K562 (cell line): ENCODE results near the gene CACNA1C. TPM values are rescaled to one million over a fixed set of nuclear protein-coding genes. Genes with fewer than 3 reads are reported as not detected.

Experiments
- ATAC-seq: fragments of 200-7000 bp; cut with Tn5 transposase; 3 replicates; pipeline ENCODE4 v1.9.1; 2020; ENCODE audit warnings: moderate library complexity
- BruUV-seq: library from RNA; stranded (reverse); fragments of 400-500 nt; replicated peaks from 2 replicates; lab custom pipeline; 2021; lab: Mats Ljungman, UMichigan
- CTCF ChIA-PET: fragments of 300-600 bp; formaldehyde crosslinking; extraction: SDS; loops from one replicate; lab custom pipeline; 2021; ENCODE audit warnings: low intra/inter-chr PET ratio; lab: Yijun Ruan, JAX
- POLR2A ChIA-PET: fragments of 300-600, 350-650 bp; sonication (Branson Sonifier 250); formaldehyde crosslinking; extraction: SDS; loops from one replicate; lab custom pipeline; 2021; ENCODE audit warnings: antibody characterized with exemption, inconsistent platforms; lab: Yijun Ruan, JAX
- DNase-seq, 4 experiments: peaks; one replicate each; pipeline versions ENCODE4 v3.0.0 to v3.0.0-alpha.2; 2011 to 2018; ENCODE audit warnings: low spot score in 3 of 4, mixed read lengths in 3 of 4; ENCODE audit errors: extremely low read depth in 1 of 4
- FAIRE-seq: peaks from 2 replicates; lab custom pipeline; 2011; peaks lifted over from hg19 to GRCh38; lab: Jason Lieb, UNC
- H2AFZ ChIP-seq: 2 replicates; pipeline ENCODE4 v1.6.0; 2011; ENCODE audit warnings: low read depth, low read length, control low read depth, inconsistent platforms
- H3K27ac ChIP-seq: fragments of 200-600 bp; 3 replicates; pipeline ENCODE4 v1.8.0; 2011; ENCODE audit warnings: low read depth, mild to moderate bottlenecking, control low read depth, inconsistent platforms, low read length, moderate library complexity, mixed read lengths; ENCODE audit errors: extremely low read depth
- H3K27me3 ChIP-seq, 2 experiments: fragments of 300-600 bp in 1 of 2; 2 replicates in 1 of 2; 3 replicates in 1 of 2; pipeline versions ENCODE4 v1.6.0 to v1.8.0; 2011; ENCODE audit warnings: inconsistent platforms in 2 of 2, low read length in 2 of 2, mild to moderate bottlenecking in 1 of 2, mixed read lengths in 1 of 2, moderate library complexity in 1 of 2; ENCODE audit not compliant: control insufficient read depth in 2 of 2, insufficient read depth in 2 of 2
- H3K36me3 ChIP-seq: fragments of 300-600 bp; 3 replicates; pipeline ENCODE4 v1.8.0; 2011; ENCODE audit warnings: mild to moderate bottlenecking, low read length, inconsistent platforms; ENCODE audit not compliant: control insufficient read depth, insufficient read depth
- H3K4me1 ChIP-seq, 2 experiments: fragments of 200-600 bp in 1 of 2; replicated peaks in 1 of 2; 2 replicates in 1 of 2; 3 replicates in 1 of 2; pipeline versions ENCODE4 v1.5.1 to v1.8.0; 2011; ENCODE audit warnings: inconsistent platforms in 2 of 2, low read length in 2 of 2, mild to moderate bottlenecking in 1 of 2, mixed read lengths in 1 of 2, moderate library complexity in 1 of 2; ENCODE audit not compliant: control insufficient read depth in 2 of 2, insufficient read depth in 2 of 2
- H3K4me2 ChIP-seq: 2 replicates; pipeline ENCODE4 v1.6.1; 2011; ENCODE audit warnings: low read length, control low read depth, inconsistent platforms, mixed read lengths; ENCODE audit not compliant: insufficient read depth
- H3K4me3 ChIP-seq: fragments of 200-600 bp; sonication (generic), shearing (Covaris generic); 2 replicates; pipeline ENCODE4 v1.5.1; 2016; ENCODE audit warnings: control low read depth, inconsistent platforms
- H3K79me2 ChIP-seq: fragments of 200-600 bp; 3 replicates; pipeline ENCODE4 v1.8.0; 2011; ENCODE audit warnings: low read length, inconsistent platforms; ENCODE audit not compliant: control insufficient read depth, insufficient read depth
- H3K9ac ChIP-seq, 2 experiments: 2 replicates each; pipeline versions ENCODE4 v1.6.0 to v1.6.1; 2011; ENCODE audit warnings: low read depth in 2 of 2, low read length in 2 of 2, control low read depth in 1 of 2, inconsistent platforms in 1 of 2, mild to moderate bottlenecking in 1 of 2, mixed read lengths in 1 of 2; ENCODE audit not compliant: insufficient read depth in 1 of 2
- H3K9me1 ChIP-seq: one replicate; pipeline ENCODE4 v1.6.0; 2011; ENCODE audit warnings: inconsistent platforms, mild to moderate bottlenecking, low read length, moderate library complexity; ENCODE audit not compliant: control insufficient read depth, insufficient read depth
- H3K9me3 ChIP-seq: replicated peaks from 2 replicates; pipeline ENCODE4 v1.5.1; 2011; ENCODE audit warnings: low read depth, low read length, inconsistent platforms; ENCODE audit not compliant: control insufficient read depth, insufficient read depth
- H4K20me1 ChIP-seq: replicated peaks from 2 replicates; pipeline ENCODE4 v1.6.1; 2011; ENCODE audit warnings: low read length, inconsistent platforms, mixed read lengths; ENCODE audit not compliant: control insufficient read depth, insufficient read depth
- FUS ChIP-seq: fragments of 200-400 bp; formaldehyde crosslinking; optimal IDR thresholded peaks from 2 replicates; pipeline ENCODE3; 2017; ENCODE audit warnings: low read depth, low read length
- NCOA2 ChIP-seq, 2 experiments: fragments of 450-650 bp; IDR thresholded peaks; 2 replicates each; pipeline ENCODE4 v1.6.1; 2018; ENCODE audit warnings: mild to moderate bottlenecking in 2 of 2, moderate library complexity in 1 of 2; ENCODE audit not compliant: partially characterized antibody in 2 of 2
- RFX1 ChIP-seq: fragments of 450-650 bp; IDR thresholded peaks from 2 replicates; pipeline ENCODE4 v1.6.1; 2016; ENCODE audit warnings: mild to moderate bottlenecking, moderate library complexity
- TAF9B ChIP-seq: fragments of 450-650 bp; IDR thresholded peaks from 2 replicates; pipeline ENCODE4 v1.6.1; 2018; ENCODE audit warnings: mild to moderate bottlenecking; ENCODE audit not compliant: partially characterized antibody
- XRCC3 ChIP-seq: fragments of 450-650 bp; IDR thresholded peaks from 2 replicates; pipeline ENCODE4 v1.6.1; 2017; ENCODE audit warnings: mild to moderate bottlenecking, moderate library complexity
- ZNF175 ChIP-seq: fragments of 200-800 bp; sonication (Bioruptor generic); IDR thresholded peaks from 2 replicates; pipeline ENCODE4 v1.6.1; 2016; ENCODE audit warnings: low read depth, mild to moderate bottlenecking, missing genetic modification characterization, missing compliant biosample characterization
- WGBS: fragments of 100-300 bp; shearing (Covaris generic); methylation state at CpG from one replicate; pipeline ENCODE4 v1.1.6; 2016; ENCODE audit warnings: low coverage, mixed read lengths; ENCODE audit not compliant: insufficient coverage; ENCODE audit errors: missing lambda C conversion rate; 5-methylcytosine and 5-hydroxymethylcytosine counted together
- in situ Hi-C: fragments of 300-500 bp; cut with MboI; formaldehyde crosslinking; loops from 4 replicates; pipeline ENCODE4 v1.15.0; 2018; ENCODE audit warnings: inconsistent platforms, mixed read lengths
- intact Hi-C: fragments of 100-400 bp; cut with micrococcal nuclease; formaldehyde crosslinking; loops from 2 replicates; pipeline ENCODE4 v1.14.2; 2022
- polyA plus RNA-seq, 8 experiments: library from polyadenylated mRNA; depleted of rRNA in 4 of 8; stranded (reverse) in 5 of 8; unstranded in 3 of 8; fragments of >200 nt; fragmentation: Nextera tagmentation in 2 of 8; fragmentation: Illumina TruSeq in 1 of 8; extraction: Ambion mirVana in 2 of 8; extraction: Trizol in 1 of 8; gene quantifications; 2 replicates each; pipeline versions ENCODE4 v1.2.1 to v1.2.3, GENCODE V29; 2011 to 2014; ENCODE audit warnings: inconsistent platforms in 1 of 8, missing spikeins in 1 of 8
- total RNA-seq, 7 experiments: library from RNA; depleted of rRNA in 6 of 7; stranded (reverse); fragments of >200 nt in 6 of 7; fragmentation: Illumina TruSeq in 2 of 7; extraction: Trizol in 2 of 7; gene quantifications; 2 replicates each; pipeline versions ENCODE4 v1.2.1 to v1.2.3, GENCODE V29; 2011 to 2021; ENCODE audit warnings: low replicate concordance in 1 of 7
- TF ChIP-seq, protein P1 (sequence below): fragments of 250-450 bp; sonication (Bioruptor Pico); IDR thresholded peaks from 2 replicates; pipeline ENCODE4 v1.5.1; 2021; ENCODE audit warnings: mild to moderate bottlenecking
- TF ChIP-seq, protein P2 (sequence below): sonication (generic); formaldehyde crosslinking; IDR thresholded peaks from 2 replicates; pipeline ENCODE4 v1.8.1; 2023; ENCODE audit warnings: missing genetic modification reagents, mild to moderate bottlenecking, borderline replicate concordance

Gene CACNA1C
- total and polyA plus RNA-seq, 9 of the 15 experiments (the other 6 are each of a cell fraction or from before 2014, with no cell fraction given): not detected

GRCh38 chr12:2610358-2610757 is 557.6 kb downstream of the CACNA1C start:
- no peaks in the 10 kb centered on the region for H3K36me3 ChIP-seq
- no peak overlapping the region for H3K27ac ChIP-seq
- no peak for FAIRE-seq
- 0% methylated on average over 3 of the region's 11 CpGs for WGBS
- ChIA-PET POLR2A (interaction anchor here (0.6 kb wide), 1 partner anchor 336 kb away, joined by 3 read pairs; no protein-coding TSS in a partner anchor), CTCF (no interaction called here)
- peaks cover 3 to 37% of the 10 kb centered on the region in 2 experiments; a peak in 3 of 5 replicates for H3K27me3 ChIP-seq
- BruUV-seq: no TSS peak
- in situ Hi-C loops: no loop called here
- H3K9me1 ChIP-seq: no peaks in the 10 kb centered on the region
- intact Hi-C loops: no loop called here
- no peaks in the 10 kb centered on the region for H3K79me2 ChIP-seq
- no peak overlapping the region for H3K9ac ChIP-seq
- no peak overlapping the region for H3K4me2 ChIP-seq
- H3K9me3 ChIP-seq: no peaks in the 10 kb centered on the region
- H3K4me1 ChIP-seq: no peaks in the 10 kb centered on the region
- no peak overlapping the region for H2AFZ ChIP-seq
- TF ChIP-seq NCOA2 (IDR thresholded peaks at IDR 0.05; ENCODE audit: partially characterized antibody in 2 of 2): no peak
- TF ChIP-seq TAF9B: no peak
- TF ChIP-seq, all 486 proteins: peak for 0
- no peak for DNase-seq
- H4K20me1 ChIP-seq: no peaks in the 10 kb centered on the region
- no peak for ATAC-seq
- no peak overlapping the region for H3K4me3 ChIP-seq

DNA sequence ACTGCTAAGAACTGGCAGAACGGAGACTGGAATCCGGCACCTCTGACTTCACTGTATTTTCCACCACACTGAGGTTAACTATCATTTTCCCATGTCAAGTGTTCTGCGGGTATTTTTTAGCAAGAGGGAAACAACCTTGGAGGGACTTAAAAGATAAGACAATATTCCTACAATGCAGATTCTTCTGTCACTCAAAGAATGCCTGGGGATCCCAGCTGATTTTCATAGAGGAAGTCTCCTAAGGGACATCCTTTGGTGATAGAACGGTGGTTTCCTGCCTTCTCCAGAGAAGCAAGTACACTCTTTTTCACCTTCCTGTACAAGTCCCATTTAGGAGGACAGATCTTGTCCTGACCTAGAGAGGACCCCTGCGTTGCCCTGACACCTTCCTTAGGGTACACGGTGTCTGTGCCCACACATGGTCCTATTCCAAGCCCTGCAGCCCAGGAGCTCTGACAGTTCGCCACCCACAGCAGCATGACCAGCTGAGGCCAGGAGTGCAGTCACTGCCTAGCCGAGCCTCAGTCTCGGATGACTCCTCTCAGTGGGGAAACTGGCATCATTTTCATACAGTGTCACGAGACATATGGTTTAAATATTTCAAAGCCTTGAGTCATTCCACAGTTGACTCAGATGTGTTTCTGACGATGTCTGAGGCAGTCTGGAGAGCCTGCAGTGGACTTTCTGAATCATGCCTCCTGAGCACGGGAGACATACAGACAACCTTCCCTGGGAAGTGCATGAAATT is 560.7 kb downstream of the CACNA1C start:
- no peaks in the 10 kb centered on the region for H3K79me2 ChIP-seq
- no peaks in the 10 kb centered on the region for H3K36me3 ChIP-seq
- no peaks in the 10 kb centered on the region for H4K20me1 ChIP-seq
- no peak overlapping the region for H2AFZ ChIP-seq
- no peak overlapping the region for H3K4me2 ChIP-seq
- H3K9me3 ChIP-seq: no peaks in the 10 kb centered on the region
- no peaks in the 10 kb centered on the region for H3K4me1 ChIP-seq
- intact Hi-C loops (no loop called here), in situ Hi-C loops (no loop called here)
- ATAC-seq (no peak), FAIRE-seq (no peak), DNase-seq (no peak)
- 1% methylated on average over 11 of the region's 12 CpGs for WGBS
- H3K27me3 ChIP-seq: peaks cover 3 to 26% of the 10 kb centered on the region in 2 experiments; a peak in 3 of 5 replicates
- no peak overlapping the region for H3K4me3 ChIP-seq
- ChIA-PET CTCF (no interaction called here), POLR2A (interaction anchor here (0.7 kb wide), 1 partner anchor 398 kb away, joined by 4 read pairs; no protein-coding TSS in a partner anchor)
- H3K27ac ChIP-seq: no peak overlapping the region
- BruUV-seq: no TSS peak
- no peaks in the 10 kb centered on the region for H3K9me1 ChIP-seq
- H3K9ac ChIP-seq: no peak overlapping the region
- TF ChIP-seq RFX1 (no peak), FUS (no peak), XRCC3 (no peak), ZNF175 (no peak)
- TF ChIP-seq, protein P1, sequence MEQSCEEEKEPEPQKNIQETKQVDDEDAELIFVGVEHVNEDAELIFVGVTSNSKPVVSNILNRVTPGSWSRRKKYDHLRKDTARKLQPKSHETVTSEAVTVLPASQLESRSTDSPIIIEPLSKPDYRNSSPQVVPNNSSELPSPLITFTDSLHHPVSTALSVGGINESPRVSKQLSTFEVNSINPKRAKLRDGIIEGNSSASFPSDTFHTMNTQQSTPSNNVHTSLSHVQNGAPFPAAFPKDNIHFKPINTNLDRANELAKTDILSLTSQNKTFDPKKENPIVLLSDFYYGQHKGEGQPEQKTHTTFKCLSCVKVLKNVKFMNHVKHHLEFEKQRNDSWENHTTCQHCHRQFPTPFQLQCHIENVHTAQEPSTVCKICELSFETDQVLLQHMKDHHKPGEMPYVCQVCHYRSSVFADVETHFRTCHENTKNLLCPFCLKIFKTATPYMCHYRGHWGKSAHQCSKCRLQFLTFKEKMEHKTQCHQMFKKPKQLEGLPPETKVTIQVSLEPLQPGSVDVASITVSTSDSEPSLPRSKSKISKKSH (CRISPR knock-in tag): no peak
- TF ChIP-seq, protein P2, sequence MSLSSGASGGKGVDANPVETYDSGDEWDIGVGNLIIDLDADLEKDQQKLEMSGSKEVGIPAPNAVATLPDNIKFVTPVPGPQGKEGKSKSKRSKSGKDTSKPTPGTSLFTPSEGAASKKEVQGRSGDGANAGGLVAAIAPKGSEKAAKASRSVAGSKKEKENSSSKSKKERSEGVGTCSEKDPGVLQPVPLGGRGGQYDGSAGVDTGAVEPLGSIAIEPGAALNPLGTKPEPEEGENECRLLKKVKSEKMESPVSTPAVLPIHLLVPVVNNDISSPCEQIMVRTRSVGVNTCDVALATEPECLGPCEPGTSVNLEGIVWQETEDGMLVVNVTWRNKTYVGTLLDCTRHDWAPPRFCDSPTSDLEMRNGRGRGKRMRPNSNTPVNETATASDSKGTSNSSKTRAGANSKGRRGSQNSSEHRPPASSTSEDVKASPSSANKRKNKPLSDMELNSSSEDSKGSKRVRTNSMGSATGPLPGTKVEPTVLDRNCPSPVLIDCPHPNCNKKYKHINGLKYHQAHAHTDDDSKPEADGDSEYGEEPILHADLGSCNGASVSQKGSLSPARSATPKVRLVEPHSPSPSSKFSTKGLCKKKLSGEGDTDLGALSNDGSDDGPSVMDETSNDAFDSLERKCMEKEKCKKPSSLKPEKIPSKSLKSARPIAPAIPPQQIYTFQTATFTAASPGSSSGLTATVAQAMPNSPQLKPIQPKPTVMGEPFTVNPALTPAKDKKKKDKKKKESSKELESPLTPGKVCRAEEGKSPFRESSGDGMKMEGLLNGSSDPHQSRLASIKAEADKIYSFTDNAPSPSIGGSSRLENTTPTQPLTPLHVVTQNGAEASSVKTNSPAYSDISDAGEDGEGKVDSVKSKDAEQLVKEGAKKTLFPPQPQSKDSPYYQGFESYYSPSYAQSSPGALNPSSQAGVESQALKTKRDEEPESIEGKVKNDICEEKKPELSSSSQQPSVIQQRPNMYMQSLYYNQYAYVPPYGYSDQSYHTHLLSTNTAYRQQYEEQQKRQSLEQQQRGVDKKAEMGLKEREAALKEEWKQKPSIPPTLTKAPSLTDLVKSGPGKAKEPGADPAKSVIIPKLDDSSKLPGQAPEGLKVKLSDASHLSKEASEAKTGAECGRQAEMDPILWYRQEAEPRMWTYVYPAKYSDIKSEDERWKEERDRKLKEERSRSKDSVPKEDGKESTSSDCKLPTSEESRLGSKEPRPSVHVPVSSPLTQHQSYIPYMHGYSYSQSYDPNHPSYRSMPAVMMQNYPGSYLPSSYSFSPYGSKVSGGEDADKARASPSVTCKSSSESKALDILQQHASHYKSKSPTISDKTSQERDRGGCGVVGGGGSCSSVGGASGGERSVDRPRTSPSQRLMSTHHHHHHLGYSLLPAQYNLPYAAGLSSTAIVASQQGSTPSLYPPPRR: no peak
